IMR-90 (cell line): ENCODE data around the gene WASF3. TPM values are rescaled to one million over a fixed set of nuclear protein-coding genes. Genes with fewer than 3 reads are reported as not detected.

Experiments
- ATAC-seq: fragments of 200-7000 bp; cut with Tn5 transposase; 2 replicates; pipeline ENCODE4 v1.9.1; 2020; ENCODE audit warnings: low read depth, mild to moderate bottlenecking, moderate library complexity
- BruUV-seq: library from RNA; stranded (reverse); fragments of 400-500 nt; replicated peaks from 2 replicates; lab custom pipeline; 2021; lab: Mats Ljungman, UMichigan
- CTCF ChIA-PET: fragments of 300-600 bp; formaldehyde crosslinking; extraction: SDS; loops from one replicate; lab custom pipeline; 2021; ENCODE audit warnings: antibody characterized with exemption; lab: Yijun Ruan, JAX
- POLR2A ChIA-PET: fragments of 300-600 bp; sonication (Branson Sonifier 250); formaldehyde crosslinking; loops from one replicate; lab custom pipeline; 2022; ENCODE audit warnings: antibody characterized with exemption; ENCODE audit not compliant: unreplicated experiment; lab: Charles Lee
- DNase-seq: peaks from one replicate; pipeline ENCODE4 v3.0.0; 2013
- H2AFZ ChIP-seq: replicated peaks from 2 replicates; pipeline ENCODE3; 2013; ENCODE audit warnings: low read length, mild to moderate bottlenecking; ENCODE audit not compliant: poor library complexity
- H2AK5ac ChIP-seq: 2 replicates; pipeline ENCODE4 v1.6.1; 2013; ENCODE audit warnings: low read depth, low read length, inconsistent platforms
- H2AK9ac ChIP-seq: replicated peaks from 2 replicates; pipeline ENCODE3; 2013; ENCODE audit warnings: mild to moderate bottlenecking, low read depth, low read length, moderate library complexity; ENCODE audit not compliant: poor library complexity
- H2BK120ac ChIP-seq: 2 replicates; pipeline ENCODE4 v1.6.1; 2013; ENCODE audit warnings: low read depth, low read length, inconsistent platforms
- H2BK15ac ChIP-seq: 3 replicates; pipeline ENCODE4 v1.6.1; 2013; ENCODE audit warnings: low read depth, low read length, inconsistent platforms
- H2BK20ac ChIP-seq: 2 replicates; pipeline ENCODE4 v1.6.1; 2013; ENCODE audit warnings: low read depth, mild to moderate bottlenecking, inconsistent platforms, low read length, moderate library complexity
- H2BK5ac ChIP-seq: 2 replicates; pipeline ENCODE4 v1.6.1; 2013; ENCODE audit warnings: mild to moderate bottlenecking, low read depth, low read length, inconsistent platforms; ENCODE audit not compliant: poor library complexity, severe bottlenecking
- H3K14ac ChIP-seq: replicated peaks from 2 replicates; pipeline ENCODE4 v1.6.1; 2013; ENCODE audit warnings: low read depth, low read length, inconsistent platforms
- H3K18ac ChIP-seq: 2 replicates; pipeline ENCODE4 v1.6.1; 2013; ENCODE audit warnings: low read depth, low read length, control low read depth
- H3K23ac ChIP-seq: 2 replicates; pipeline ENCODE4 v1.6.1; 2013; ENCODE audit warnings: low read depth, low read length, inconsistent platforms
- H3K27ac ChIP-seq: 2 replicates; pipeline ENCODE4 v1.5.1; 2013; ENCODE audit warnings: mild to moderate bottlenecking, control low read depth, low read length; ENCODE audit not compliant: insufficient read depth
- H3K27me3 ChIP-seq: 2 replicates; pipeline ENCODE4 v1.6.1; 2013; ENCODE audit warnings: low read length; ENCODE audit not compliant: control insufficient read depth, insufficient read depth
- H3K36me3 ChIP-seq: 2 replicates; pipeline ENCODE4 v1.6.1; 2013; ENCODE audit warnings: low read length, mixed read lengths; ENCODE audit not compliant: control insufficient read depth, insufficient read depth
- H3K4ac ChIP-seq: 2 replicates; pipeline ENCODE4 v1.6.1; 2013; ENCODE audit warnings: low read depth, low read length, inconsistent platforms
- H3K4me1 ChIP-seq: 2 replicates; pipeline ENCODE4 v1.6.1; 2013; ENCODE audit warnings: low read length, mixed read lengths; ENCODE audit not compliant: control insufficient read depth, insufficient read depth
- H3K4me2 ChIP-seq: 2 replicates; pipeline ENCODE4 v1.6.1; 2013; ENCODE audit warnings: low read depth, mild to moderate bottlenecking, control low read depth, low read length, moderate library complexity
- H3K4me3 ChIP-seq: 2 replicates; pipeline ENCODE4 v1.5.1; 2013; ENCODE audit warnings: low read depth, mild to moderate bottlenecking, control low read depth, low read length, moderate library complexity; ENCODE audit not compliant: insufficient read depth
- H3K56ac ChIP-seq: 2 replicates; pipeline ENCODE4 v1.6.1; 2013; ENCODE audit warnings: low read length, inconsistent platforms; ENCODE audit not compliant: insufficient read depth; ENCODE audit errors: extremely low read depth
- H3K79me1 ChIP-seq, 2 experiments: 2 replicates each; pipeline ENCODE4 v1.6.1; 2013; ENCODE audit warnings: low read length in 2 of 2, inconsistent platforms in 1 of 2, low read depth in 1 of 2
- H3K9ac ChIP-seq: 2 replicates; pipeline ENCODE4 v1.6.1; 2013; ENCODE audit warnings: low read depth, low read length, control low read depth
- H3K9me1 ChIP-seq: 2 replicates; pipeline ENCODE4 v1.6.1; 2013; ENCODE audit warnings: low read length, inconsistent platforms; ENCODE audit not compliant: insufficient read depth
- H3K9me3 ChIP-seq: 2 replicates; pipeline ENCODE4 v1.6.1; 2013; ENCODE audit warnings: low read length; ENCODE audit not compliant: control insufficient read depth, insufficient read depth
- H4K20me1 ChIP-seq: 2 replicates; pipeline ENCODE4 v1.6.1; 2013; ENCODE audit warnings: low read length, inconsistent platforms; ENCODE audit not compliant: insufficient read depth
- H4K5ac ChIP-seq: 2 replicates; pipeline ENCODE4 v1.6.1; 2013; ENCODE audit warnings: mild to moderate bottlenecking, low read depth, low read length, control low read depth
- H4K8ac ChIP-seq, 2 experiments: 2 replicates each; pipeline ENCODE4 v1.6.1; 2013; ENCODE audit warnings: low read depth in 2 of 2, low read length in 2 of 2, control low read depth in 1 of 2, inconsistent platforms in 1 of 2
- H4K91ac ChIP-seq: 2 replicates; pipeline ENCODE4 v1.6.1; 2013; ENCODE audit warnings: low read depth, low read length, inconsistent platforms; ENCODE audit not compliant: insufficient read depth
- BHLHE40 ChIP-seq: fragments of 150-350 bp; IDR thresholded peaks from 2 replicates; pipeline ENCODE4 v1.6.1; 2016; ENCODE audit warnings: mild to moderate bottlenecking, low read depth, low read length
- CEBPB ChIP-seq: IDR thresholded peaks from 2 replicates; pipeline ENCODE4 v1.6.1; 2012; ENCODE audit warnings: low read depth, low read length, improper control_type of control experiment
- CHD1 ChIP-seq: IDR thresholded peaks from 2 replicates; pipeline ENCODE4 v1.6.1; 2012; ENCODE audit warnings: low read depth, low read length, improper control_type of control experiment
- CTCF ChIP-seq: conservative IDR thresholded peaks from 2 replicates; pipeline ENCODE4 v1.5.1; 2012; ENCODE audit warnings: mild to moderate bottlenecking, low read depth, low read length, improper control_type of control experiment
- FOS ChIP-seq: fragments of 150-350 bp; IDR thresholded peaks from 2 replicates; pipeline ENCODE4 v1.6.1; 2016; ENCODE audit warnings: low read depth, low read length
- MAFK ChIP-seq: IDR thresholded peaks from 2 replicates; pipeline ENCODE4 v1.6.1; 2012; ENCODE audit warnings: low read depth, low read length, improper control_type of control experiment
- MAZ ChIP-seq: IDR thresholded peaks from 2 replicates; pipeline ENCODE4 v1.6.1; 2012; ENCODE audit warnings: low read depth, mild to moderate bottlenecking, low read length, improper control_type of control experiment, moderate library complexity, borderline replicate concordance
- MXI1 ChIP-seq: IDR thresholded peaks from 2 replicates; pipeline ENCODE4 v1.6.1; 2012; ENCODE audit warnings: low read depth, mild to moderate bottlenecking, low read length, moderate library complexity, borderline replicate concordance
- NFE2L2 ChIP-seq: fragments of 150-350 bp; IDR thresholded peaks from 2 replicates; pipeline ENCODE4 v1.6.1; 2016; ENCODE audit warnings: low read depth, mild to moderate bottlenecking, low read length
- RCOR1 ChIP-seq: IDR thresholded peaks from 2 replicates; pipeline ENCODE4 v1.6.1; 2012; ENCODE audit warnings: mild to moderate bottlenecking, low read length, improper control_type of control experiment; ENCODE audit not compliant: insufficient replicate concordance
- SMC3 ChIP-seq: fragments of 150-350 bp; IDR thresholded peaks from 2 replicates; pipeline ENCODE4 v1.6.1; 2016; ENCODE audit warnings: low read depth, mild to moderate bottlenecking, antibody characterized with exemption, low read length, moderate library complexity
- WGBS, 2 experiments: methylation state at CpG; one replicate each; pipeline versions ENCODE4 v1.1.5 to v1.1.7; 2013; ENCODE audit warnings: missing lambda C conversion rate in 2 of 2; ENCODE audit not compliant: insufficient read length in 1 of 2; ENCODE audit errors: extremely low coverage in 2 of 2; 5-methylcytosine and 5-hydroxymethylcytosine counted together
- dilution Hi-C: fragments of 300-500 bp; cut with HindIII; formaldehyde crosslinking; loops from one replicate; pipeline ENCODE4 v1.14.3; 2018; ENCODE audit warnings: low sequenced_read_pairs; ENCODE audit not compliant: unreplicated experiment
- in situ Hi-C: fragments of 300-500 bp; cut with MboI; formaldehyde crosslinking; loops from 3 replicates; pipeline ENCODE4 v1.14.3; 2019; ENCODE audit warnings: low sequenced_read_pairs, inconsistent platforms, mixed read lengths
- intact Hi-C: fragments of 100-400 bp; cut with micrococcal nuclease; formaldehyde crosslinking; loops from 2 replicates; pipeline ENCODE4 v1.10.0; 2022
- polyA plus RNA-seq, 3 experiments: library from polyadenylated mRNA; depleted of rRNA; stranded (reverse); fragments of >200 nt; gene quantifications; 2 replicates each; pipeline ENCODE4 v1.2.3, GENCODE V29; 2012; ENCODE audit warnings: low replicate concordance in 1 of 3
- total RNA-seq: library from RNA; depleted of rRNA; stranded (reverse); fragments of >200 nt; gene quantifications from 2 replicates; pipeline ENCODE4 v1.2.3, GENCODE V29; 2012
- TF ChIP-seq, protein P1 (sequence below): fragments of 150-350 bp; IDR thresholded peaks from 2 replicates; pipeline ENCODE4 v1.6.1; 2016; ENCODE audit warnings: low read depth, mild to moderate bottlenecking, low read length, moderate library complexity, borderline replicate concordance
- TF ChIP-seq, protein P2 (sequence below): fragments of 150-350 bp; IDR thresholded peaks from 2 replicates; pipeline ENCODE4 v1.6.1; 2017; ENCODE audit warnings: mild to moderate bottlenecking, antibody characterized with exemption, low read length, low read depth

WASF3 gene
- total and polyA plus RNA-seq, 2 of the 4 experiments (the other 2 are of a cell fraction): 4.3 to 11.4 TPM

GRCh38 chr13:26658448-26659385 lies 101.2 kb downstream of the WASF3 start:
- H2AK9ac ChIP-seq: no peak overlapping the region
- POLR2A ChIA-PET: interaction anchor here (1.3 kb wide), 1 partner anchor 9 kb away, joined by 3 read pairs; no protein-coding TSS in a partner anchor
- H4K5ac ChIP-seq: no peak overlapping the region
- no peak overlapping the region for H3K18ac ChIP-seq
- no peak overlapping the region for H2BK5ac ChIP-seq
- DNase-seq (no peak), ATAC-seq (no peak)
- no peaks in the 10 kb centered on the region for H3K27me3 ChIP-seq
- H2BK20ac ChIP-seq: no peak overlapping the region
- H3K4me2 ChIP-seq: no peak overlapping the region
- no peak overlapping the region for H2AFZ ChIP-seq
- H3K14ac ChIP-seq: no peak overlapping the region
- H3K4me1 ChIP-seq: peaks cover 4% of the 10 kb centered on the region
- H2AK5ac ChIP-seq: no peak overlapping the region
- CTCF ChIA-PET: interaction anchor here (0.8 to 1.5 kb wide), 2 partner anchors 11 to 40 kb away, joined by 3 to 8 read pairs; no protein-coding TSS in a partner anchor
- no peaks in the 10 kb centered on the region for H3K9me3 ChIP-seq
- H4K8ac ChIP-seq: no peak overlapping the region
- H3K79me1 ChIP-seq: peaks cover 28 to 34% of the 10 kb centered on the region in 2 experiments
- H3K36me3 ChIP-seq: no peaks in the 10 kb centered on the region; the same call in 1 of the 2 replicates
- no peak overlapping the region for H3K9ac ChIP-seq
- no peak overlapping the region for H2BK120ac ChIP-seq
- peaks cover 5% of the 10 kb centered on the region for H3K9me1 ChIP-seq
- H3K4me3 ChIP-seq: no peak overlapping the region
- H4K91ac ChIP-seq: no peak overlapping the region
- no TSS peak for BruUV-seq
- H3K56ac ChIP-seq: no peak overlapping the region
- no peak overlapping the region for H2BK15ac ChIP-seq
- dilution Hi-C loops: no loop called here
- WGBS, 2 experiments: 100% methylated on average over 2 of the region's 4 CpGs; no CpG with 5 or more reads in 1 of the 2 experiments
- intact Hi-C loops: loop anchor here (5.0 kb wide), 1 partner anchor 81 kb away; no protein-coding TSS in a partner anchor
- in situ Hi-C loops: no loop called here
- H3K23ac ChIP-seq: no peak overlapping the region
- no peak overlapping the region for H3K4ac ChIP-seq
- H3K27ac ChIP-seq: no peak overlapping the region
- no peaks in the 10 kb centered on the region for H4K20me1 ChIP-seq
- no peak for TF ChIP-seq MAFK
- TF ChIP-seq, protein P1, sequence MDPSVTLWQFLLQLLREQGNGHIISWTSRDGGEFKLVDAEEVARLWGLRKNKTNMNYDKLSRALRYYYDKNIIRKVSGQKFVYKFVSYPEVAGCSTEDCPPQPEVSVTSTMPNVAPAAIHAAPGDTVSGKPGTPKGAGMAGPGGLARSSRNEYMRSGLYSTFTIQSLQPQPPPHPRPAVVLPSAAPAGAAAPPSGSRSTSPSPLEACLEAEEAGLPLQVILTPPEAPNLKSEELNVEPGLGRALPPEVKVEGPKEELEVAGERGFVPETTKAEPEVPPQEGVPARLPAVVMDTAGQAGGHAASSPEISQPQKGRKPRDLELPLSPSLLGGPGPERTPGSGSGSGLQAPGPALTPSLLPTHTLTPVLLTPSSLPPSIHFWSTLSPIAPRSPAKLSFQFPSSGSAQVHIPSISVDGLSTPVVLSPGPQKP: no peak
- TF ChIP-seq, protein P2, sequence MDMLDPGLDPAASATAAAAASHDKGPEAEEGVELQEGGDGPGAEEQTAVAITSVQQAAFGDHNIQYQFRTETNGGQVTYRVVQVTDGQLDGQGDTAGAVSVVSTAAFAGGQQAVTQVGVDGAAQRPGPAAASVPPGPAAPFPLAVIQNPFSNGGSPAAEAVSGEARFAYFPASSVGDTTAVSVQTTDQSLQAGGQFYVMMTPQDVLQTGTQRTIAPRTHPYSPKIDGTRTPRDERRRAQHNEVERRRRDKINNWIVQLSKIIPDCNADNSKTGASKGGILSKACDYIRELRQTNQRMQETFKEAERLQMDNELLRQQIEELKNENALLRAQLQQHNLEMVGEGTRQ: no peak
- TF ChIP-seq NFE2L2: no peak
- TF ChIP-seq CEBPB: no peak
- no peak for TF ChIP-seq BHLHE40
- no peak for TF ChIP-seq CHD1
- no peak for TF ChIP-seq FOS
- no peak for TF ChIP-seq SMC3
- TF ChIP-seq MAZ: no peak
- TF ChIP-seq CTCF: no peak
- TF ChIP-seq RCOR1: no peak
- no peak for TF ChIP-seq MXI1
